NCI-H2227 (cell line): Measurements from ENCODE around the gene MVB12B.
A peak's percentile ranks its signal among the peaks of the same experiment; 100 is the strongest.

Experiments used
- DNase-seq: peaks from one replicate; lab custom pipeline; 2025; ENCODE audit not compliant: unreplicated experiment; lab: John Stamatoyannopoulos, UW

Gene MVB12B

GRCh38 chr9:126329476-126330275 is 3.0 kb downstream of the MVB12B start:
- no peak for DNase-seq

DNA sequence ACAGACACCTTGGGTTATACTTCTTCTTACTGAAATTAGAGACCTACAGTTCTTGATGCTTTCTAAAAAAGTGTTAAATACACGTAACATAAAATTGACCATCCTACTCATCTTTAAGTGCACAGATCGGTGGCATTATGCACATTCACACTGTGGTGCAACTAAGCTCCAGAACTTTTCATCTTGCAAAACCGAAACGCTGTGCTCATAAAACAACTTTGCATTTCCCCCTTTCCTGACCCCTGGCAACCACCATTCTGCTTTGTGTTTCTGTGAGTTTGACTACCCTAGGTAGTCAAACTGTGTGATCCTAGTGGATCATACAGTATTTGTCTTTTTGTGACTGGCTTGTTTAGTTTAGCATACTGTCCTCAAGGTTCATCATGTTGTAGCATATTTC is 3.9 kb downstream of the MVB12B start:
- DNase-seq: no peak

- no peak for DNase-seq
Observed at GRCh38 chr9:126331964-126332748, 5.5 kb downstream of the MVB12B start.

DNA sequence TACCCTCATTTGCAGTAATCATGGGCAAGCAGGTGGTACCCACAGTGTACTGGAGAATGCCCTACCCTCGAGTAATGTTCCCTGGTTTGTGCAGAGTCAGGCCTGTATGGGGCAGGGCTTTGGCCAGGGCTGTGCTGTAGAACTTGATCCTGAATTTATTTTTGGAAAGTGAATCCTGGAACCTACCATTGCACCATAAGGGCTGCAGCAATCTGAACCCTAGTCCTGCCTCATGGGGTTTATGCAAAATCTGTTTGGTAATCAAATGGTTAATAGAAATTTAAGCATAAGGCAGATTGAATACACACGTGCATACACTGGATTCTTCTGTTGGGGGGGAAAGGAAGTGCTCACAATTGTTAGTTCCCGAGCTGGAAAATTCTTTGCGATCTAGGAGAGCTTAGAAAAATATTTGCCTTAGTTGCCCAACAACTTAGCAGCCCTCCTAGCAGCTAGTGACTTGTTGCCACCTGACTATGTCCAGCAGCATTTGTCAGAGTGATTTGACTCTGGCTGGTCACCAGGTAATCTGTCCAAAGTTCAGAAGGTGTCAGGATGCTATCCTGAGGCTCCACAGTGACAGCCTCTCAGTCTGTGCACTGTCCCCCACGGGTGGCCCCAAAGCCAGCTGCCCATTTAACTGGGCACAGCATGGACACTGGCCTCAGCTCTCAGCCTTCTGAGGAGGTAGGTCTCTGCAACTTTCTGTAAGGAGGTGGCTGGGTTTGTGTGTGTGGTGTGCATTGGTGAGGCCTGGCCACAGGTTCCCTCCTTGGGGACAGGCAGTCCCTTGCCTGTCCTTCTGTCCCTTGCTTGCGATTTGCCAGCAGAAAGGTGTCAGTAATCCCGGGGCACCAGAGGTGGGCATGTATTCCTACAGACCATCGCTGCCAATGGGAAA is 8.3 kb downstream of the MVB12B start:
- DNase-seq: no peak

GRCh38 chr9:126335837-126336735 is 9.5 kb downstream of the MVB12B start:
- DNase-seq: no peak

DNA sequence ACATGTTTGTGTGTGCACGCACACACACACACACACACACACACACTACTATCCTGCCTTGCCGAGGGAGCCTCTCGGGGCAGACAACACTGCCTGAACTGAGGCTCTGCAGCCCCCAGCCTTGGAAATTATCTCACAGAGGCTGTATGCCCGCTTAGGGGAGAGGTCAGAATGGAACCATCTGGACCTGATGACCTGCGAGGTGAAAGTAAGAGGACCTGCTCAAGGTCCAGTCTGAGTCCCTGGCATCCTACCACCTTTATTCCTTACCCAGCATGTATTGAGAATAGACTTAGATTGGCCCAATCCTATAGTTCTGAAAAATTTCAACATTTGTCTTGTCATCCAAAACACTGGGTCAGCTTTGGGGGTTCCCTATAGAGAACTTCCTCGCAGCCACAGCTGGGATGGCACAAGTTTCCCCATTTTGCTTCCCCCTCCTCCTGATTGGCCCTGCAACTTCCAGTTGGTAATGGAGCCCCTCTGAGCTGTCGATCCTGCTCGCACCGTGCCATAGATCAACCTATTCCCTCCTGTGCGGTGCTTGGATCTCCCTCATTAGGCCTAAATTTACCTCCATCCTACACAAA is 10.2 kb downstream of the MVB12B start:
- no peak for DNase-seq

GRCh38 chr9:126337729-126338372 is 11.2 kb downstream of the MVB12B start:
- DNase-seq: peak; percentile 66

DNA sequence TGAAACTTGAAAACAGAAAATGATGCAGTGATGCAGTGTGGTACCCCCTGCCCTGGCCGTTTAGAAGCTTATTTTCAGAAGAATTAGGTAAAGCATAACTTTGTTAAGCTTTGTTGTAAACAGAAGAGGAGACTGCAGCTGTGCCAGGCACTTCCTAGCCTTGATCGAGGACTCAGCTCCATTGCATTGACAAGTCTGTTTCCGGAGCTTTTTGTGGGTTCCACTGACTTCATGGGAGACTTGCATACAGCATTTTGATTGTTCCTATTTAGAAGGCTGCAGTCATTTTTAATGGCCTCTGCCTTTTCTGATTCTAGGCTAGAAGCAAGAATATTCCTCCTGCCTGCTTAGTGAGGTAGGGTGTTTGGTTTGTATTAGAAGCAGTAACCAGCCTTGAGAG is 12.3 kb downstream of the MVB12B start:
- DNase-seq: no peak

GRCh38 chr9:126341426-126341825 is 14.8 kb downstream of the MVB12B start:
- no peak for DNase-seq

DNA sequence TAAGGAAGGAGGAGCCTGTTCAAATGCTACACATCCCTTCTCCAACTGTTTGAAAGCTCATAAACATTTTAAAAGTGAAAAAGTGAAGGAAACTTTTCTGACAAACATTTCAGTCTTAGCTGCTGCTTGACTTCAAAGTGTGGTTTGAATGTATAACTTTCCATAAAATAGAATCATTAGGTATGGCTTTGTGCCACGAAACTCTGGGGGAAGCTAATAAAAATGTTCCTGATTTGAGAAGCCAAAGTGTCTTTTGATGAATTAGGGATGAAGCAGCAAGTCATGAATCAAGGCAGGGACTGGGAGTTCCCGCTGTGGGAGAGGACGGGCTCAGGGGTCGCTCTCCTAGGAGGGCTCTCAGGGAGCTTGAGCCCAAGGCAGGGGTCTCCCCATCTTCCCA is 15.3 kb downstream of the MVB12B start:
- DNase-seq: no peak

DNA sequence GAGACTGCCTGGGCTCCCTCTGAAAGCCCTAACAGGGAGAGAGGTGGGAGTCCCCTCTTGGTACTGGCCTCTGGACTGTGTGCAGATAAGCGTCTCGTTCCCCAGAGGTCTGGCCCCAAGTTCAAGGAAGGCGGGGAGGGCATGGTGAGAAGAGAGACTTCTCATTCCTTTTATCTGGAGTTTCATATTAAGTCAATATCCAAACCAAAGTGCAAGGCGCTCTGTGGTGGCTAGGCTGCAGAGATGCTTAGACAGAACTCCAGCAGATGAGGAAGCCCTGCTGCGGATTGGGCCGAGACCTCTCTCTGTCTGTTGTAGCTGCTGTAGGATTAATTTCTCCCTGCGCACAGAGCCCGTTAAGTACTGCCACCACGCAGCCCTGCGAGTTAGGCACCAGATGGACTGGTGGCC is 16.0 kb downstream of the MVB12B start:
- peak; percentile 29 for DNase-seq

GRCh38 chr9:126343271-126343700 is 16.7 kb downstream of the MVB12B start:
- DNase-seq: no peak

DNA sequence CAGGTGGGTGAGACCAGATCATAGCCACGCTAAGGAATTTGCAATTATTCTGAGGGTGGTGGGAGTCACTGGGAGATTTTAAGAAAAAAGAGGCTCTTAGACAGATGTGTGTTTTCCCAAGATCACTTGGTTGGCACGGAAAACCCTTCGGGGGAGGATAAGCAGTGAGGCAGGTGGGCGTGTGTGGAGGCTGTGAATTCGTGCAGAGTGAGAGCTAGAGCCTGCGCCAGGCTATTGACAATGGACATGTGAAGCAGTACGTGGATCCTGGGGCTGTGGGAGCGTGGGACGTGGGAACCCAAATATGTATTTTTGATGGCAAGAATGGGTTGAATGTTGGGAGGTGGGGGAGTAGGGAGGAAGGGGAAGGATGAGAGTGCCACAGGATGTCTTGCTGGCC is 19.4 kb downstream of the MVB12B start:
- DNase-seq: no peak

GRCh38 chr9:126347093-126347492 is 20.5 kb downstream of the MVB12B start:
- DNase-seq: no peak

- DNase-seq: no peak
Observed at GRCh38 chr9:126347911-126348760, 21.5 kb downstream of the MVB12B start.

- DNase-seq: no peak
Observed at GRCh38 chr9:126348911-126349550, 22.4 kb downstream of the MVB12B start.

DNA sequence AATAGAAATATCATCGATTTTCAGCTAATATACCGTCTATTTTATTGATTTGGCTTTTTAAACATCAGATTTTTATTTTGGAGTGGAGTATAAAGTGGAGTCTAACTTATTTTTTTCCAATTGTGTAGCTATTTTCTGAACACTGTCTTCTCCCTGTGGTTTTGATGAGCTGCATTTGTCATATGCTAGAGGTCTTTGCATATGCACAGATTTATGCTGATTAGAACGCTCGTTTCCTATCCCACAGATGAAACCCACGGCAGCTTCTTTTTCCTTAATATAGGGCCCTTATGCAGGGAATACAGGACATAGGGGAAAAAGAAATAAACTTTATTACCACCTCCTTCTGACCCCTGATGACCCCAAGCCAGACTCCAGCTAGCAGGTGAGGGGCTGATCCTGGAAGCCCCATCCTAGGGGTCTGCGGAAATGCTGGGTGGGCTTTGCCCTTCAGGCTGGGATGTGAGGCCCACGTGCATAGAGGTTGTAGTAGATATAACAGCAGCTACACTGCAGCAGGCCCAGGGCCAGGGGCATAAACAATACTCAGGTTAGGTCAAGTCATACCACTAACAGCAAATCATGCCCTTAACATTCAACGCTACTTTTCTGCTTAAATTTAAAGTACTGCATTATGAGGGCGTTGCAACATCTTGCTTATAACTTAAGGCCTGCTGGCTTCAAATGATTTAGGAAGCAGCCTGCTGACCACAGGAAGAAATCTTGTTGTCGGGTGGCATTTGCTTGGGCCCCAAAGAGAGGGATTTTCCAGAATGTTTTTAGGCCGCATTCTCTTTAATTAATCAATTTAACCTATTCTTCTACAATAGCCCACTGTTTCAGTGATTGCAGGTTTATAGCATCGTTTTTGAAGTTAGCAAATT is 28.5 kb downstream of the MVB12B start:
- no peak for DNase-seq
